WI38 (cell line): Measurements from ENCODE around the gene HERPUD2.
"Not testable (repeated sequence)": the region's sequence is repeated elsewhere in the genome, so short reads cannot be mapped to it uniquely, and the experiment has no call there.

ENCODE experiments used
- H3K4me3 ChIP-seq: 2 replicates; pipeline ENCODE4 v1.5.1; 2011; ENCODE audit warnings: low read depth, mild to moderate bottlenecking, control low read depth, low read length
- CTCF ChIP-seq: IDR thresholded peaks from 2 replicates; pipeline ENCODE4 v1.5.1; 2012; ENCODE audit warnings: low read depth, mild to moderate bottlenecking, control low read depth, low read length

Gene HERPUD2

GRCh38 chr7:35701287-35701900, 6.5 kb upstream of the HERPUD2 start:
- TF ChIP-seq CTCF = no peak
- H3K4me3 ChIP-seq = no peak overlapping the region

- H3K4me3 ChIP-seq = no peak overlapping the region
- TF ChIP-seq CTCF = no peak
These were observed 5.9 kb upstream of the HERPUD2 start for GRCh38 chr7:35700865-35701264.

GRCh38 chr7:35700333-35700732, 5.4 kb upstream of the HERPUD2 start:
- H3K4me3 ChIP-seq = no peak overlapping the region
- no peak for TF ChIP-seq CTCF

GRCh38 chr7:35699796-35700305, 4.9 kb upstream of the HERPUD2 start:
- H3K4me3 ChIP-seq = no peak overlapping the region
- no peak for TF ChIP-seq CTCF

GRCh38 chr7:35698382-35698781, 3.4 kb upstream of the HERPUD2 start:
- H3K4me3 ChIP-seq = not testable (repeated sequence)

- H3K4me3 ChIP-seq = no peak overlapping the region
- TF ChIP-seq CTCF = no peak
These were observed 2.7 kb upstream of the HERPUD2 start for GRCh38 chr7:35697414-35698175.

- peak overlapping the region; percentile 97 for H3K4me3 ChIP-seq
- no peak for TF ChIP-seq CTCF
These were observed 1.1 kb upstream of the HERPUD2 start for GRCh38 chr7:35695987-35696386.
